Keratinocyte (primary cell): Measurements from ENCODE around the gene UHRF2.

ENCODE experiments used
- EZH2 ChIP-seq: IDR thresholded peaks from one replicate; pipeline ENCODE4 v1.6.1; 2012; ENCODE audit warnings: inconsistent platforms, mild to moderate bottlenecking, low read length, moderate library complexity
- TF ChIP-seq, protein P1 (sequence below), 3 experiments: IDR thresholded peaks in 1 of 3; conservative IDR thresholded peaks in 1 of 3; optimal IDR thresholded peaks in 1 of 3; 2 replicates in 2 of 3; 3 replicates in 1 of 3; pipeline versions ENCODE3 to v1.5.1; 2011; ENCODE audit warnings: low read length in 3 of 3, mild to moderate bottlenecking in 3 of 3, moderate library complexity in 2 of 3, control low read depth in 1 of 3, inconsistent platforms in 1 of 3; ENCODE audit not compliant: insufficient read depth in 2 of 3; ENCODE audit errors: extremely low read depth in 1 of 3

DNA sequence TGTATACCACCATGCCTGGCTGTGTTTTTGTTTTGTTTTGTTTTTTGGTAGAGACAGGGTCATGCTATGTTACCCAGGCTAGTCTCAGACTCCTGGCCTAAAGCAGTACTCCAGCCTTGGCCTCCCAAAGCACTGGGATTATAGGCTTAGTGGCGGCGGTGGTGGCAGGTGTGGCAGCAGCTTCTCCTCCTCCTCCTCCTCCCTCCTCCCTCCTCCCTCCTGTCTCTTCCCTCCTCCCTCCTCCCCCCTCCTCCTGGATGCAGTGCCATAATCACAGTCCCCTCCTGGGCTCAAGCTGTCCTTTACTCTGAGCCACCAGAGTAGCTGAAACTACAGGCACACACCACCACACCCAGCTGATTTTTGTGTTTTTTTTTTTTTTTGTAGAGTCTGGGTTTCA is 71.2 kb downstream of the UHRF2 start:
- TF ChIP-seq EZH2 = no peak
- TF ChIP-seq, protein P1, sequence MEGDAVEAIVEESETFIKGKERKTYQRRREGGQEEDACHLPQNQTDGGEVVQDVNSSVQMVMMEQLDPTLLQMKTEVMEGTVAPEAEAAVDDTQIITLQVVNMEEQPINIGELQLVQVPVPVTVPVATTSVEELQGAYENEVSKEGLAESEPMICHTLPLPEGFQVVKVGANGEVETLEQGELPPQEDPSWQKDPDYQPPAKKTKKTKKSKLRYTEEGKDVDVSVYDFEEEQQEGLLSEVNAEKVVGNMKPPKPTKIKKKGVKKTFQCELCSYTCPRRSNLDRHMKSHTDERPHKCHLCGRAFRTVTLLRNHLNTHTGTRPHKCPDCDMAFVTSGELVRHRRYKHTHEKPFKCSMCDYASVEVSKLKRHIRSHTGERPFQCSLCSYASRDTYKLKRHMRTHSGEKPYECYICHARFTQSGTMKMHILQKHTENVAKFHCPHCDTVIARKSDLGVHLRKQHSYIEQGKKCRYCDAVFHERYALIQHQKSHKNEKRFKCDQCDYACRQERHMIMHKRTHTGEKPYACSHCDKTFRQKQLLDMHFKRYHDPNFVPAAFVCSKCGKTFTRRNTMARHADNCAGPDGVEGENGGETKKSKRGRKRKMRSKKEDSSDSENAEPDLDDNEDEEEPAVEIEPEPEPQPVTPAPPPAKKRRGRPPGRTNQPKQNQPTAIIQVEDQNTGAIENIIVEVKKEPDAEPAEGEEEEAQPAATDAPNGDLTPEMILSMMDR (optimal IDR thresholded peaks at IDR 0.05 in 1 of 3, IDR thresholded peaks at IDR 0.05 in 1 of 3, conservative IDR thresholded peaks at IDR 0.05 in 1 of 3; ENCODE audit: extremely low read depth in 1 of 3, insufficient read depth in 2 of 3, low read length in 3 of 3) = no peak
